ENCODE results near the gene DYNC2I2.

DNA sequence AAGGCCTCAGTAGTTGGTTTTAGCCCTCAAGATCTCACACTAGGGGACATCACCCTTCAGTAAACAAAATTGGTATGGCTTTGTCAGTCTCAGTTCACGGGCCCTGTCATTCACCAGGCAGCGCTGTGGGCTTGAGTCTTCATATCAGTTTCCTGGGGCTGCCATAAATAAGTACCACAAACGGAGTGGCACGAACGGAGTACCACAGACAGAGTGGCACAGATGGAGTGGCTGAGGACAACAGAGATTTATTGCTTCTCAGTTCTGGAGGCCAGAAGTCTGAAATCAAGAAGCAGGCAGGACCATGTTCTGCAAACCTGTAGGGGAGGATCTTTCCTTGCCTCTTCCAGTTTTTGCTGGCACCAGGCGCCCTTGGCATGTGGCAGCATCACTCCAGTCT, 37.5 kb downstream of the DYNC2I2 start:
- TF ChIP-seq TAF1 (IDR thresholded peaks at IDR 0.05; ENCODE audit: borderline replicate concordance, low read depth, low read length) (no peak), POLR2A (IDR thresholded peaks at IDR 0.05; ENCODE audit: low read depth, low read length) (no peak), POLR2AphosphoS5 (IDR thresholded peaks at IDR 0.05; ENCODE audit: low read depth, low read length) (no peak)

All from GM12892 (cell line).